H1 (cell line): ENCODE results near the gene DAW1. TPM values are rescaled to one million over a fixed set of nuclear protein-coding genes. Genes with fewer than 3 reads are reported as not detected.

ENCODE experiments used
- CTCF ChIA-PET: fragments of 300-600 bp; sonication (Branson Sonifier 250); formaldehyde crosslinking; loops from one replicate; lab custom pipeline; 2021; ENCODE audit not compliant: partially characterized antibody; lab: Charles Lee
- POLR2A ChIA-PET: fragments of 300-600 bp; sonication (Branson Sonifier 250); formaldehyde crosslinking; loops from one replicate; lab custom pipeline; 2021; ENCODE audit warnings: inconsistent platforms; ENCODE audit not compliant: partially characterized antibody; lab: Charles Lee
- DNase-seq, 2 experiments: peaks; one replicate each; pipeline versions ENCODE4 v3.0.0 to v3.0.0-alpha.2; 2010 to 2022; ENCODE audit warnings: low spot score in 2 of 2, low read depth in 1 of 2, mixed read lengths in 1 of 2
- FAIRE-seq: peaks from 2 replicates; lab custom pipeline; 2011; peaks lifted over from hg19 to GRCh38; lab: Jason Lieb, UNC
- H2AFZ ChIP-seq: 2 replicates; pipeline ENCODE4 v1.8.1; 2012; ENCODE audit warnings: low read length, inconsistent platforms
- H2AK5ac ChIP-seq: 2 replicates; pipeline ENCODE4 v1.6.1; 2013; ENCODE audit warnings: low read depth, low read length
- H2BK120ac ChIP-seq: replicated peaks from 2 replicates; pipeline ENCODE3; 2013; ENCODE audit warnings: low read depth, low read length, inconsistent platforms
- H2BK12ac ChIP-seq: 2 replicates; pipeline ENCODE4 v1.6.1; 2013; ENCODE audit warnings: low read depth, low read length
- H2BK15ac ChIP-seq: 2 replicates; pipeline ENCODE4 v1.6.1; 2013; ENCODE audit warnings: low read length
- H2BK20ac ChIP-seq: 2 replicates; pipeline ENCODE4 v1.6.1; 2013; ENCODE audit warnings: low read length
- H2BK5ac ChIP-seq: 2 replicates; pipeline ENCODE4 v1.6.1; 2013; ENCODE audit warnings: low read depth, low read length
- H3K14ac ChIP-seq: 2 replicates; pipeline ENCODE4 v1.6.1; 2013; ENCODE audit warnings: inconsistent platforms; ENCODE audit not compliant: insufficient read length
- H3K18ac ChIP-seq: 2 replicates; pipeline ENCODE4 v1.6.1; 2013; ENCODE audit warnings: low read length; ENCODE audit errors: extremely low read depth
- H3K23ac ChIP-seq: 2 replicates; pipeline ENCODE4 v1.6.1; 2013; ENCODE audit warnings: inconsistent platforms; ENCODE audit not compliant: insufficient read length
- H3K23me2 ChIP-seq: 2 replicates; pipeline ENCODE4 v1.6.1; 2013; ENCODE audit warnings: low read depth, low read length
- H3K27ac ChIP-seq: 2 replicates; pipeline ENCODE4 v1.6.1; 2011; ENCODE audit warnings: low read depth, low read length, inconsistent platforms
- H3K27me3 ChIP-seq, 4 experiments: replicated peaks in 1 of 4; 1 replicate in 1 of 4; 2 replicates in 3 of 4; pipeline versions ENCODE4 v1.6.1 to v1.8.1; 2011 to 2013; ENCODE audit warnings: low read length in 3 of 4, mild to moderate bottlenecking in 3 of 4, inconsistent platforms in 2 of 4, mixed read lengths in 2 of 4, moderate library complexity in 1 of 4; ENCODE audit not compliant: control insufficient read depth in 3 of 4, insufficient read depth in 3 of 4; ENCODE audit errors: extremely low read depth in 1 of 4
- H3K36me3 ChIP-seq, 4 experiments: 2 replicates each; pipeline versions ENCODE4 v1.6.1 to v1.8.1; 2011 to 2013; ENCODE audit warnings: mild to moderate bottlenecking in 4 of 4, low read length in 3 of 4, moderate library complexity in 2 of 4, control low read depth in 1 of 4, inconsistent platforms in 1 of 4; ENCODE audit not compliant: insufficient read depth in 4 of 4, control insufficient read depth in 2 of 4
- H3K4ac ChIP-seq: replicated peaks from 2 replicates; pipeline ENCODE3; 2013; ENCODE audit warnings: low read length, low read depth, mixed read lengths, inconsistent platforms; ENCODE audit not compliant: insufficient read length
- H3K4me1 ChIP-seq, 4 experiments: replicated peaks in 1 of 4; 1 replicate in 1 of 4; 2 replicates in 3 of 4; pipeline versions ENCODE4 v1.6.1 to v1.8.1; 2011 to 2013; ENCODE audit warnings: low read length in 3 of 4, inconsistent platforms in 2 of 4, mixed read lengths in 1 of 4; ENCODE audit not compliant: insufficient read depth in 4 of 4, control insufficient read depth in 3 of 4
- H3K4me2 ChIP-seq, 2 experiments: 2 replicates each; pipeline versions ENCODE4 v1.6.1 to v1.8.1; 2011 to 2013; ENCODE audit warnings: low read depth in 2 of 2, low read length in 2 of 2, control low read depth in 1 of 2, inconsistent platforms in 1 of 2, mild to moderate bottlenecking in 1 of 2; ENCODE audit not compliant: insufficient read depth in 1 of 2
- H3K4me3 ChIP-seq, 4 experiments: fragments of 200-600, 300-600 bp in 1 of 4; sonication (generic), shearing (Covaris generic), sonication (Bioruptor Twin) in 1 of 4; 2 replicates each; pipeline versions ENCODE4 v1.5.1 to v1.8.1; 2011 to 2016; ENCODE audit warnings: low read length in 4 of 4, low read depth in 3 of 4, control low read depth in 2 of 4, inconsistent platforms in 2 of 4, mild to moderate bottlenecking in 2 of 4, mixed read lengths in 1 of 4, moderate library complexity in 1 of 4; ENCODE audit not compliant: insufficient read depth in 2 of 4; ENCODE audit errors: extremely low read depth in 1 of 4
- H3K56ac ChIP-seq: replicated peaks from 2 replicates; pipeline ENCODE3; 2013; ENCODE audit warnings: low read depth, mild to moderate bottlenecking, mixed read lengths, low read length, inconsistent platforms; ENCODE audit not compliant: insufficient read length
- H3K79me1 ChIP-seq: 2 replicates; pipeline ENCODE4 v1.6.1; 2013; ENCODE audit warnings: low read depth, low read length, control low read depth
- H3K79me2 ChIP-seq, 2 experiments: 2 replicates each; pipeline versions ENCODE4 v1.6.1 to v1.8.1; 2012 to 2013; ENCODE audit warnings: low read length in 2 of 2, mild to moderate bottlenecking in 2 of 2, inconsistent platforms in 1 of 2; ENCODE audit not compliant: insufficient read depth in 2 of 2, control insufficient read depth in 1 of 2
- H3K9ac ChIP-seq, 4 experiments: replicated peaks in 1 of 4; 1 replicate in 1 of 4; 2 replicates in 3 of 4; pipeline versions ENCODE4 v1.6.1 to v1.8.1; 2011 to 2013; ENCODE audit warnings: low read depth in 3 of 4, low read length in 3 of 4, control low read depth in 2 of 4, mild to moderate bottlenecking in 2 of 4, moderate library complexity in 2 of 4, inconsistent platforms in 1 of 4; ENCODE audit errors: extremely low read depth in 1 of 4
- H3K9me3 ChIP-seq, 2 experiments: 2 replicates each; pipeline versions ENCODE4 v1.6.1 to v1.8.1; 2012 to 2013; ENCODE audit warnings: mild to moderate bottlenecking in 2 of 2, moderate library complexity in 2 of 2, control low read depth in 1 of 2, inconsistent platforms in 1 of 2, low read depth in 1 of 2, low read length in 1 of 2, mixed read lengths in 1 of 2; ENCODE audit not compliant: insufficient read depth in 2 of 2
- H4K20me1 ChIP-seq, 2 experiments: replicated peaks in 1 of 2; 2 replicates each; pipeline versions ENCODE3 to v1.8.1; 2011 to 2013; ENCODE audit warnings: inconsistent platforms in 2 of 2, low read length in 2 of 2, mild to moderate bottlenecking in 1 of 2; ENCODE audit not compliant: insufficient read depth in 2 of 2, control insufficient read depth in 1 of 2
- H4K5ac ChIP-seq: 2 replicates; pipeline ENCODE4 v1.6.1; 2013; ENCODE audit warnings: low read length, low read depth, mixed read lengths, inconsistent platforms; ENCODE audit not compliant: insufficient read length
- H4K8ac ChIP-seq: 2 replicates; pipeline ENCODE4 v1.8.0; 2013; ENCODE audit warnings: mild to moderate bottlenecking, moderate library complexity, low read length, inconsistent platforms; ENCODE audit not compliant: insufficient read depth; ENCODE audit errors: extremely low read depth
- H4K91ac ChIP-seq: replicated peaks from 2 replicates; pipeline ENCODE3; 2013; ENCODE audit warnings: low read length, mixed read lengths, inconsistent platforms; ENCODE audit not compliant: insufficient read length
- CTBP2 ChIP-seq: IDR thresholded peaks from 2 replicates; pipeline ENCODE4 v1.7.0; 2011; ENCODE audit warnings: borderline replicate concordance, mild to moderate bottlenecking, moderate library complexity, mixed read lengths, low read length; ENCODE audit not compliant: insufficient read depth, insufficient read length
- MAFK ChIP-seq: IDR thresholded peaks from 2 replicates; pipeline ENCODE4 v1.6.1; 2012; ENCODE audit warnings: low read depth, mild to moderate bottlenecking, improper control_type of control experiment, low read length
- RAD21 ChIP-seq, 2 experiments: IDR thresholded peaks in 1 of 2; conservative IDR thresholded peaks in 1 of 2; 2 replicates each; pipeline ENCODE4 v1.6.1; 2011; ENCODE audit warnings: low read depth in 2 of 2, low read length in 2 of 2, improper control_type of control experiment in 1 of 2, inconsistent platforms in 1 of 2, mild to moderate bottlenecking in 1 of 2, moderate library complexity in 1 of 2
- RFX5 ChIP-seq: IDR thresholded peaks from 2 replicates; pipeline ENCODE4 v1.6.1; 2011; ENCODE audit warnings: low read depth, low read length, improper control_type of control experiment, borderline replicate concordance
- SIX5 ChIP-seq: IDR thresholded peaks from 2 replicates; pipeline ENCODE4 v1.6.1; 2011; ENCODE audit warnings: mild to moderate bottlenecking, low read depth, low read length
- SP1 ChIP-seq: IDR thresholded peaks from 2 replicates; pipeline ENCODE4 v1.6.1; 2011; ENCODE audit warnings: low read depth, low read length
- TCF12 ChIP-seq: IDR thresholded peaks from 2 replicates; pipeline ENCODE4 v1.6.1; 2011; ENCODE audit warnings: low read depth, mild to moderate bottlenecking, low read length
- YY1 ChIP-seq: IDR thresholded peaks from 2 replicates; pipeline ENCODE4 v1.6.1; 2011; ENCODE audit warnings: low read depth, mild to moderate bottlenecking, low read length
- WGBS, 2 experiments: shearing (Covaris generic) in 1 of 2; methylation state at CpG; one replicate each; pipeline versions ENCODE4 v1.1.6 to v1.1.7; 2013 to 2015; ENCODE audit warnings: low lambda C conversion rate in 2 of 2, mixed read lengths in 2 of 2, inconsistent platforms in 1 of 2, low coverage in 1 of 2, missing lambda C conversion rate in 1 of 2; ENCODE audit not compliant: insufficient replicate concordance in 2 of 2, insufficient coverage in 1 of 2, insufficient read length in 1 of 2; ENCODE audit errors: extremely low coverage in 1 of 2, missing lambda C conversion rate in 1 of 2; 5-methylcytosine and 5-hydroxymethylcytosine counted together
- polyA plus RNA-seq, 7 experiments: library from polyadenylated mRNA; depleted of rRNA in 3 of 7; stranded (reverse) in 5 of 7; unstranded in 2 of 7; fragments of >200 nt in 5 of 7; fragments of 200-250 nt in 2 of 7; gene quantifications; 1 replicate in 5 of 7; 2 replicates in 1 of 7; 4 replicates in 1 of 7; pipeline versions ENCODE4 v1.2.1 to v1.2.3, GENCODE V29; 2011 to 2013; ENCODE audit warnings: missing spikeins in 2 of 7, mixed read lengths in 2 of 7
- total RNA-seq: library from RNA; stranded (reverse); fragmentation: NEBNext Ultra II Directional; extraction: Animal tissue kit (Norgen Biotek cat#: 25700); gene quantifications from 2 replicates; pipeline ENCODE4 v1.2.1, GENCODE V29; 2021

Gene DAW1
- total and polyA plus RNA-seq, 2 of the 8 experiments (the other 6 are each of a cell fraction or from before 2014, with no cell fraction given), result 0.44 to 1.4 TPM

DNA sequence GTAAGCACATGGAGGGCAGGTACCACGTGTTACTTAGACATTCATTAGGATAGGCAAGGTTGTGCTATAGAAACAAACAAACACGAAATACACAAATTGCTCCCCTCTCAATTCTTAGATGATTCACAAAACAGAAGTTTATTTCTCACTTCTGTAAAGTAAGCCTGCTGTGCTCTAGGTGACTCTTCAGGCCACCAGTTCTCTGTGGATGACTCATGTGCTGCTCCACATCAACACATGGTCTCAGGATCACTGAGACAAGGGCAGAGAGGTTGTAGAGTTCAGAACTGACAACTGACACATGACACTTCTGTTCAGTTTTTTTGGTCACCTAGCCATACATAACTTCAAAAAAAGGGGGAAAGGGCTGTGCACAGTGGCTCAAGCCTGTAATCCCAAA is 70.6 kb downstream of the DAW1 start:
- Histone ChIP-seq H3K36me3 (no peaks in the 10 kb centered on the region), H3K9me3 (0 out of 4 replicates have a peak, but pooled peaks cover 0 to 9% of the 10 kb centered on the region in 2 experiments), H2AFZ (no peak overlapping the region), H3K4me2 (no peak overlapping the region), H3K79me2 (no peaks in the 10 kb centered on the region), H2BK5ac (no peak overlapping the region), H2BK120ac (no peak overlapping the region), H2BK12ac (no peak overlapping the region), H3K14ac (no peak overlapping the region), H3K18ac (no peak overlapping the region), H3K23ac (no peak overlapping the region), H3K9ac (no peak overlapping the region), H4K8ac (no peak overlapping the region), H3K4ac (no peak overlapping the region), H3K27ac (no peak overlapping the region), H3K79me1 (no peaks in the 10 kb centered on the region), H2BK20ac (no peak overlapping the region)
- POLR2A ChIA-PET, result no interaction called here
- DNase-seq (no peak), FAIRE-seq (no peak)
- TF ChIP-seq SP1, result no peak
- TF ChIP-seq RFX5, result no peak
- TF ChIP-seq CTBP2, result no peak
- TF ChIP-seq TCF12, result no peak
- no peak for TF ChIP-seq SIX5
- no peak for TF ChIP-seq YY1
- TF ChIP-seq MAFK, result no peak
- TF ChIP-seq RAD21 (IDR thresholded peaks at IDR 0.05 in 1 of 2, conservative IDR thresholded peaks at IDR 0.05 in 1 of 2; ENCODE audit: low read depth in 2 of 2, low read length in 2 of 2), result no peak
- TF ChIP-seq, all 59 proteins: peak for 0
- Histone ChIP-seq H3K56ac (no peak overlapping the region), H4K91ac (no peak overlapping the region), H3K23me2 (no peaks in the 10 kb centered on the region), H3K27me3 (no peaks in the 10 kb centered on the region), H3K4me3 (no peak overlapping the region), H4K5ac (no peak overlapping the region), H2AK5ac (no peak overlapping the region), H2BK15ac (no peak overlapping the region), H3K4me1 (peaks cover 0 to 2% (median 0%) of the 10 kb centered on the region in 4 experiments; a peak in 1 of 7 replicates), H4K20me1 (no peaks in the 10 kb centered on the region)
- CTCF ChIA-PET, result interaction anchor here (1.6 to 3.3 kb wide), 3 partner anchors 10 to 715 kb away, joined by 5 to 12 read pairs (median 8); no protein-coding TSS in a partner anchor
- WGBS, 2 experiments, result 80% methylated on average over 2 of the region's 2 CpGs; no CpG with 5 or more reads in 1 of the 2 experiments
